ENCODE measurements around the gene CTSS. TPM values are rescaled to one million over a fixed set of nuclear protein-coding genes. Genes with fewer than 3 reads are reported as not detected.
"Not testable (repeated sequence)": the region's sequence is repeated elsewhere in the genome, so short reads cannot be mapped to it uniquely, and the experiment has no call there.

Gene CTSS
- polyA plus RNA-seq, 1 experiment, result 7.1 TPM

- no peak for TF ChIP-seq CTCF (IDR thresholded peaks at IDR 0.05; ENCODE audit: low read depth, low read length)
- POLR2A ChIA-PET, result no interaction called here
- Histone ChIP-seq H3K9me3 (ENCODE audit: control insufficient read depth, insufficient read depth, low read length) (peaks cover 4% of the 10 kb centered on the region; the same call in 1 of the 2 replicates), H3K4me3 (ENCODE audit: low read depth, low read length) (no peak overlapping the region), H3K27ac (ENCODE audit: low read depth, low read length) (no peak overlapping the region), H3K27me3 (ENCODE audit: control insufficient read depth, insufficient read depth, low read length) (no peaks in the 10 kb centered on the region)
- CTCF ChIA-PET, result interaction anchor here (0.6 kb wide), 1 partner anchor 120 kb away, joined by 4 read pairs; no protein-coding TSS in a partner anchor
- DNase-seq (ENCODE audit: low read depth, low spot score), result no peak
Measured at GRCh38 chr1:150724336-150724735, 41.2 kb downstream of the CTSS start.

- no peak for TF ChIP-seq CTCF (IDR thresholded peaks at IDR 0.05; ENCODE audit: low read depth, low read length)
- Histone ChIP-seq H3K4me3 (ENCODE audit: low read depth, low read length) (no peak within 1 kb of the TSS), H3K9me3 (ENCODE audit: control insufficient read depth, insufficient read depth, low read length) (peaks cover 4% of the 10 kb centered on the region; the same call in 1 of the 2 replicates), H3K27ac (ENCODE audit: low read depth, low read length) (no peak within 1 kb of the TSS), H3K27me3 (ENCODE audit: control insufficient read depth, insufficient read depth, low read length) (no peaks in the 10 kb centered on the region)
- POLR2A ChIA-PET, result no interaction called here
- CTCF ChIA-PET, result no interaction called here
- DNase-seq (ENCODE audit: low read depth, low spot score), result no peak
Measured at GRCh38 chr1:150720703-150721102, 44.9 kb downstream of the CTSS start, which contains the start of gene HORMAD1. HORMAD1 (minus strand) TSS chr1:150720895; CDS start chr1:150719505, 1,390 bp downstream.

GRCh38 chr1:150720098-150720497 lies 45.5 kb downstream of the CTSS start:
- no peaks in the 10 kb centered on the region for H3K27me3 ChIP-seq (ENCODE audit: control insufficient read depth, insufficient read depth, low read length)
- H3K9me3 ChIP-seq (ENCODE audit: control insufficient read depth, insufficient read depth, low read length), result peaks cover 4% of the 10 kb centered on the region; the same call in 1 of the 2 replicates
- H3K27ac ChIP-seq (ENCODE audit: low read depth, low read length), result no peak overlapping the region
- no peak overlapping the region for H3K4me3 ChIP-seq (ENCODE audit: low read depth, low read length)
- no peak for DNase-seq (ENCODE audit: low read depth, low spot score)
- ChIA-PET CTCF (interaction anchor here (1.0 kb wide), 1 partner anchor 23 kb away, joined by 5 read pairs; the partner anchor contains the start of gene GOLPH3L), POLR2A (no interaction called here)
- no peak for TF ChIP-seq CTCF (IDR thresholded peaks at IDR 0.05; ENCODE audit: low read depth, low read length)

GRCh38 chr1:150718225-150718891 lies 47.2 kb downstream of the CTSS start:
- Histone ChIP-seq H3K9me3 (ENCODE audit: control insufficient read depth, insufficient read depth, low read length) (peaks cover 4% of the 10 kb centered on the region; the same call in 1 of the 2 replicates), H3K27ac (ENCODE audit: low read depth, low read length) (no peak overlapping the region), H3K4me3 (ENCODE audit: low read depth, low read length) (no peak overlapping the region), H3K27me3 (ENCODE audit: control insufficient read depth, insufficient read depth, low read length) (no peaks in the 10 kb centered on the region)
- CTCF ChIA-PET, result no interaction called here
- POLR2A ChIA-PET, result no interaction called here
- DNase-seq (ENCODE audit: low read depth, low spot score), result no peak
- no peak for TF ChIP-seq CTCF (IDR thresholded peaks at IDR 0.05; ENCODE audit: low read depth, low read length)

- POLR2A ChIA-PET; H3K9me3 ChIP-seq (ENCODE audit: control insufficient read depth, insufficient read depth, low read length); DNase-seq (ENCODE audit: low read depth, low spot score); H3K27ac ChIP-seq (ENCODE audit: low read depth, low read length); H3K4me3 ChIP-seq (ENCODE audit: low read depth, low read length); H3K27me3 ChIP-seq (ENCODE audit: control insufficient read depth, insufficient read depth, low read length); CTCF ChIA-PET: not testable (repeated sequence)
Measured at GRCh38 chr1:150709031-150709430, 56.5 kb downstream of the CTSS start.
